ENCODE results near the gene EP300. TPM values are rescaled to one million over a fixed set of nuclear protein-coding genes. Genes with fewer than 3 reads are reported as not detected.

The EP300 gene
- total RNA-seq, 6 experiments from 2014 or later = 23.1 to 121 (median 31.3) TPM

- peaks cover 0 to 37% (median 15%) of the 10 kb centered on the region in 4 donors for H3K36me3 ChIP-seq
- intact Hi-C loops (cut with DNase I) = loop anchor here in 1 of 2 donors (10.0 kb wide), 1 partner anchor 54 kb away; no protein-coding TSS in a partner anchor
- H3K4me1 ChIP-seq = no peaks in the 10 kb centered on the region
- H3K27me3 ChIP-seq = no peaks in the 10 kb centered on the region
- no peaks in the 10 kb centered on the region for H3K9me3 ChIP-seq
- ATAC-seq (no peak), DNase-seq (no peak)
- H3K27ac ChIP-seq = no peak overlapping the region
- no peak overlapping the region for H3K4me3 ChIP-seq
- TF ChIP-seq, protein P1, sequence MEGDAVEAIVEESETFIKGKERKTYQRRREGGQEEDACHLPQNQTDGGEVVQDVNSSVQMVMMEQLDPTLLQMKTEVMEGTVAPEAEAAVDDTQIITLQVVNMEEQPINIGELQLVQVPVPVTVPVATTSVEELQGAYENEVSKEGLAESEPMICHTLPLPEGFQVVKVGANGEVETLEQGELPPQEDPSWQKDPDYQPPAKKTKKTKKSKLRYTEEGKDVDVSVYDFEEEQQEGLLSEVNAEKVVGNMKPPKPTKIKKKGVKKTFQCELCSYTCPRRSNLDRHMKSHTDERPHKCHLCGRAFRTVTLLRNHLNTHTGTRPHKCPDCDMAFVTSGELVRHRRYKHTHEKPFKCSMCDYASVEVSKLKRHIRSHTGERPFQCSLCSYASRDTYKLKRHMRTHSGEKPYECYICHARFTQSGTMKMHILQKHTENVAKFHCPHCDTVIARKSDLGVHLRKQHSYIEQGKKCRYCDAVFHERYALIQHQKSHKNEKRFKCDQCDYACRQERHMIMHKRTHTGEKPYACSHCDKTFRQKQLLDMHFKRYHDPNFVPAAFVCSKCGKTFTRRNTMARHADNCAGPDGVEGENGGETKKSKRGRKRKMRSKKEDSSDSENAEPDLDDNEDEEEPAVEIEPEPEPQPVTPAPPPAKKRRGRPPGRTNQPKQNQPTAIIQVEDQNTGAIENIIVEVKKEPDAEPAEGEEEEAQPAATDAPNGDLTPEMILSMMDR (IDR thresholded peaks at IDR 0.05) = no peak
- TF ChIP-seq POLR2A (IDR thresholded peaks at IDR 0.05) = no peak
- WGBS (ENCODE audit: insufficient coverage, low coverage, low lambda C conversion rate, missing lambda C conversion rate) = 68% methylated on average over 2 of the region's 3 CpGs
Observed at GRCh38 chr22:41180926-41181325, 88.5 kb downstream of the EP300 start.

GRCh38 chr22:41181349-41182241 lies 89.2 kb downstream of the EP300 start:
- ATAC-seq (peak in 3 of 4 donors; percentile 8 to 41 (median 22)), DNase-seq (no peak)
- Histone ChIP-seq H3K27ac (no peak overlapping the region), H3K4me1 (no peaks in the 10 kb centered on the region), H3K4me3 (no peak overlapping the region), H3K9me3 (no peaks in the 10 kb centered on the region), H3K36me3 (peaks cover 0 to 30% (median 11%) of the 10 kb centered on the region in 4 donors), H3K27me3 (no peaks in the 10 kb centered on the region)
- WGBS (ENCODE audit: insufficient coverage, low coverage, low lambda C conversion rate, missing lambda C conversion rate) = 58% methylated on average over 10 of the region's 15 CpGs
- no peak for TF ChIP-seq POLR2A (IDR thresholded peaks at IDR 0.05)
- TF ChIP-seq, protein P1 (IDR thresholded peaks at IDR 0.05) = no peak
- intact Hi-C loops (cut with DNase I) = loop anchor here in 1 of 2 donors (10.0 kb wide), 1 partner anchor 53 kb away; no protein-coding TSS in a partner anchor

- Histone ChIP-seq H3K9me3 (no peaks in the 10 kb centered on the region), H3K4me3 (no peak overlapping the region), H3K36me3 (no peaks in the 10 kb centered on the region), H3K27ac (no peak overlapping the region), H3K4me1 (no peaks in the 10 kb centered on the region), H3K27me3 (no peaks in the 10 kb centered on the region)
- intact Hi-C loops (cut with DNase I) = loop anchor here in 1 of 2 donors (10.0 kb wide), 1 partner anchor 50 kb away; no protein-coding TSS in a partner anchor
- TF ChIP-seq, protein P1 (IDR thresholded peaks at IDR 0.05) = no peak
- TF ChIP-seq POLR2A (IDR thresholded peaks at IDR 0.05) = no peak
- DNase-seq = no peak
- WGBS (ENCODE audit: insufficient coverage, low coverage, low lambda C conversion rate, missing lambda C conversion rate) = 43% methylated on average over 3 of the region's 3 CpGs
- ATAC-seq = peak in 1 of 4 donors; percentile 37
Observed at GRCh38 chr22:41184679-41185078, 92.3 kb downstream of the EP300 start.

DNA sequence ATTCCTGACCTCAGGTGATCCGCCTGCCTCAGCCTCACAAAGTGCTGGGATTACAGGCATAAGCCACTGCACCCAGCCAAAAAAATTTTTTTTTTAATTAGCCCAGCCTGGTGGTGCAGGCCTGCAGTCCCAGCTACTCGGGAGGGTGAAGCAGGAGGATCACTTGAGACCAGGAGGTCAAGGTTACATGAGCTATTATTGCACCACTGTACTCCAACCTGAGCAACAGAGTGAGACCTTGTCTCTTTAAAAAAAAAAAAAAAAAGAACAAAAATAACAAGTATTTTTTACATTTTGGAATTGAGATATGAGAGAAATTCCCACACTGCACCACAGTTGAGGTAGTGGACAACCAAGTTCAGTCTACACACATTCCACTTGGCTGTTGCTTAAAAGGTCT lies 99.1 kb downstream of the EP300 start:
- no peak overlapping the region for H3K4me3 ChIP-seq
- DNase-seq = no peak
- H3K27me3 ChIP-seq = no peaks in the 10 kb centered on the region
- no peak overlapping the region for H3K27ac ChIP-seq
- H3K36me3 ChIP-seq = no peaks in the 10 kb centered on the region
- peak in 1 of 4 donors; percentile 12 for ATAC-seq
- 69% methylated on average over 2 of the region's 2 CpGs for WGBS (ENCODE audit: insufficient coverage, low coverage, low lambda C conversion rate, missing lambda C conversion rate)
- intact Hi-C loops (cut with DNase I) = no loop called here
- no peaks in the 10 kb centered on the region for H3K9me3 ChIP-seq
- peaks cover 0 to 11% (median 0%) of the 10 kb centered on the region in 4 donors for H3K4me1 ChIP-seq
- no peak for TF ChIP-seq POLR2A (IDR thresholded peaks at IDR 0.05)
- TF ChIP-seq, protein P1 (IDR thresholded peaks at IDR 0.05) = no peak

All from right lobe of liver (tissue), 6 donors.